HG03469 (cell line): ENCODE data around the gene KLHDC8B.

Experiments used
- ATAC-seq: cut with Tn5 transposase; IDR thresholded peaks from one replicate; pipeline ENCODE4 v1.9.1; 2021; ENCODE audit warnings: mild to moderate bottlenecking, moderate library complexity, moderate number of reproducible peaks; ENCODE audit not compliant: unreplicated experiment

KLHDC8B gene

GRCh38 chr3:49158103-49158709 is 13.2 kb upstream of the KLHDC8B start:
- ATAC-seq = no peak

GRCh38 chr3:49158792-49159191 is 12.6 kb upstream of the KLHDC8B start:
- no peak for ATAC-seq

- ATAC-seq = no peak
Measured at GRCh38 chr3:49161197-49161596, 10.2 kb upstream of the KLHDC8B start.

GRCh38 chr3:49161808-49162530 is 9.4 kb upstream of the KLHDC8B start:
- no peak for ATAC-seq

GRCh38 chr3:49162751-49163419 is 8.5 kb upstream of the KLHDC8B start:
- ATAC-seq = no peak

GRCh38 chr3:49163609-49164008 is 7.8 kb upstream of the KLHDC8B start:
- ATAC-seq = no peak

GRCh38 chr3:49164983-49165720 is 6.2 kb upstream of the KLHDC8B start:
- ATAC-seq = no peak

GRCh38 chr3:49165771-49166751 is 5.3 kb upstream of the KLHDC8B start, which contains the start of gene CCDC71:
TSS of gene CCDC71 (minus strand) at chr3:49166331. CDS start at chr3:49164208, 2,123 bp downstream.
- ATAC-seq = peak; percentile 48

- ATAC-seq = no peak
Measured at GRCh38 chr3:49166752-49167556, 4.4 kb upstream of the KLHDC8B start.

- no peak for ATAC-seq
Measured at GRCh38 chr3:49170744-49171118, 667 bp upstream of the KLHDC8B start.

GRCh38 chr3:49171775-49172500 is 540 bp downstream of the KLHDC8B start:
- no peak for ATAC-seq

GRCh38 chr3:49172551-49173041 is 1.2 kb downstream of the KLHDC8B start:
- no peak for ATAC-seq

GRCh38 chr3:49173116-49173791 is 1.9 kb downstream of the KLHDC8B start:
- no peak for ATAC-seq

GRCh38 chr3:49173792-49174170 is 2.4 kb downstream of the KLHDC8B start:
- ATAC-seq = no peak

GRCh38 chr3:49174397-49174985 is 3.1 kb downstream of the KLHDC8B start:
- ATAC-seq = no peak

GRCh38 chr3:49175530-49175929 is 4.1 kb downstream of the KLHDC8B start:
- no peak for ATAC-seq

- ATAC-seq = no peak
Measured at GRCh38 chr3:49177073-49177472, 5.7 kb downstream of the KLHDC8B start.

GRCh38 chr3:49180116-49180515 is 8.7 kb downstream of the KLHDC8B start:
- no peak for ATAC-seq
